SK-N-MC (cell line): ENCODE data around the gene GNAS.

Source experiments
- EZH2 ChIP-seq: fragments of 200-600 bp; sonication (generic); IDR thresholded peaks from one replicate; pipeline ENCODE4 v1.6.1; 2017; ENCODE audit warnings: antibody characterized with exemption
- POLR2AphosphoS5 ChIP-seq: IDR thresholded peaks from 2 replicates; pipeline ENCODE4 v1.6.1; 2012; ENCODE audit warnings: mild to moderate bottlenecking, low read depth, low read length, borderline replicate concordance

GRCh38 chr20:58921564-58921963 is 69.0 kb downstream of the GNAS start:
- no peak for TF ChIP-seq POLR2AphosphoS5
- TF ChIP-seq EZH2 = no peak
